Measurements from ENCODE around the gene THSD7A. TPM values are rescaled to one million over a fixed set of nuclear protein-coding genes. Genes with fewer than 3 reads are reported as not detected.

THSD7A gene
- total and polyA plus RNA-seq, 2 of the 8 experiments (the other 6 are each of a cell fraction or from before 2014, with no cell fraction given): 0.44 to 1.2 TPM

- TF ChIP-seq JUN (IDR thresholded peaks at IDR 0.05; ENCODE audit: low read depth, low read length) (no peak), CHD1 (IDR thresholded peaks at IDR 0.05; ENCODE audit: low read depth, low read length) (no peak), PHF8 (conservative IDR thresholded peaks at IDR 0.05; ENCODE audit: low read depth, low read length) (no peak)
Measured at GRCh38 chr7:11345621-11346020, 486.4 kb downstream of the THSD7A start (continued).

All from H1 (cell line).